ENCODE results near the gene IL22RA2. TPM values are rescaled to one million over a fixed set of nuclear protein-coding genes. Genes with fewer than 3 reads are reported as not detected.
"Not testable (repeated sequence)": the region's sequence is repeated elsewhere in the genome, so short reads cannot be mapped to it uniquely, and the experiment has no call there.

Gene IL22RA2
- total and polyA plus RNA-seq, 3 donors from 2014 or later, result not detected

DNA sequence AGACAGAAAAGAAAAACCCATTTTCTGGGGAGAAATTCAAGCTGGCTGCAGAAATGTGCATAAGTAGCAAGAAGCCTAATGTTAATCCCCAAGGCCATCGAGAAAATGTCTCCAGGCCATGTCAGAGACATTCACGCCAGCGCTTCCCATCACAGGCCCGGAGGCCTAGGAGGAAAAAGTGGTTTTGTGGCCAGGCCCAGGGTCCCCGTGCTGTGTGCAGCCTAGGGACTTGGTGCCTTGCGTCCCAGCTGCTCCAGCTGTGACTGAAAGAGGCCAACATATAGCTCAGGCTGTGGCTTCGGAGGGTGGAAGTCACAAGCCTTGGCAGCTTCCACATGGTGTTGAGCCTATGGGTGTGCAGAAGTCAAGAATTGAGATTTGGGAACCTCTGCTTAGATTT lies 34.8 kb upstream of the IL22RA2 start:
- Histone ChIP-seq H3K36me3 (ENCODE audit: low read depth, missing control alignments) (no peaks in the 10 kb centered on the region), H3K4me1 (peaks cover 3% of the 10 kb centered on the region), H3K27me3 (no peaks in the 10 kb centered on the region), H3K9me3 (no peaks in the 10 kb centered on the region), H3K4me3 (no peak overlapping the region), H3K27ac (no peak overlapping the region)
- no peak for DNase-seq
- intact Hi-C loops (cut with DNase I; ENCODE audit: low total_unique reads), result no loop called here
- WGBS, 2 donors, result 96 to 98% methylated on average over 6 to 7 of the region's 7 CpGs
- TF ChIP-seq, protein P1, sequence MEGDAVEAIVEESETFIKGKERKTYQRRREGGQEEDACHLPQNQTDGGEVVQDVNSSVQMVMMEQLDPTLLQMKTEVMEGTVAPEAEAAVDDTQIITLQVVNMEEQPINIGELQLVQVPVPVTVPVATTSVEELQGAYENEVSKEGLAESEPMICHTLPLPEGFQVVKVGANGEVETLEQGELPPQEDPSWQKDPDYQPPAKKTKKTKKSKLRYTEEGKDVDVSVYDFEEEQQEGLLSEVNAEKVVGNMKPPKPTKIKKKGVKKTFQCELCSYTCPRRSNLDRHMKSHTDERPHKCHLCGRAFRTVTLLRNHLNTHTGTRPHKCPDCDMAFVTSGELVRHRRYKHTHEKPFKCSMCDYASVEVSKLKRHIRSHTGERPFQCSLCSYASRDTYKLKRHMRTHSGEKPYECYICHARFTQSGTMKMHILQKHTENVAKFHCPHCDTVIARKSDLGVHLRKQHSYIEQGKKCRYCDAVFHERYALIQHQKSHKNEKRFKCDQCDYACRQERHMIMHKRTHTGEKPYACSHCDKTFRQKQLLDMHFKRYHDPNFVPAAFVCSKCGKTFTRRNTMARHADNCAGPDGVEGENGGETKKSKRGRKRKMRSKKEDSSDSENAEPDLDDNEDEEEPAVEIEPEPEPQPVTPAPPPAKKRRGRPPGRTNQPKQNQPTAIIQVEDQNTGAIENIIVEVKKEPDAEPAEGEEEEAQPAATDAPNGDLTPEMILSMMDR (IDR thresholded peaks at IDR 0.05), result no peak
- no peak for TF ChIP-seq POLR2A (IDR thresholded peaks at IDR 0.05)

GRCh38 chr6:137207457-137207856 lies 34.0 kb upstream of the IL22RA2 start:
- H3K27me3 ChIP-seq; H3K36me3 ChIP-seq (ENCODE audit: low read depth, missing control alignments); intact Hi-C loops (cut with DNase I; ENCODE audit: low total_unique reads); H3K4me3 ChIP-seq; DNase-seq; H3K9me3 ChIP-seq; H3K27ac ChIP-seq; H3K4me1 ChIP-seq: not testable (repeated sequence)
- 83 to 91% methylated on average over 3 of the region's 3 CpGs for WGBS, 2 donors

DNA sequence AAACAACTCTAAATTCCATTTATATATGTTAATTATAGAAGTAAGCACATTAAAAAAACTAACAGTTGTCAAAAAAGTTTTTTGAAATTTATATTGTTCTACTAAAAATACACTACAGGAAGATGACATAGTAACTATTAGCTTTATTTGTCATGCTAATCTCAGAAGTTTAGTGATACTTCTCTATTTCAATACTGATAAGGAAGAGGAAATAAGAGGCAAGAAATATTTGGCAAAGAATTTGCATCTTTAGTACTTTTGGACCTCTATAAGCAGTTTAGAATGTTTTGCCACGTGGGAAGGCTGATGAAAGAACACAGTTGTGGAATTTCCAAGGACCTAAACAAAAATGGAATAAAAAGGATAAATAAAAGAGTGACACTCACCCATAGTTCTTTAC lies 33.1 kb upstream of the IL22RA2 start:
- Histone ChIP-seq H3K4me3 (no peak overlapping the region), H3K27me3 (no peaks in the 10 kb centered on the region), H3K27ac (no peak overlapping the region), H3K36me3 (ENCODE audit: low read depth, missing control alignments) (no peaks in the 10 kb centered on the region), H3K9me3 (no peaks in the 10 kb centered on the region), H3K4me1 (no peaks in the 10 kb centered on the region)
- no peak for DNase-seq
- 39 to 50% methylated on average over 1 of the region's 1 CpG for WGBS, 2 donors
- intact Hi-C loops (cut with DNase I; ENCODE audit: low total_unique reads), result no loop called here
- TF ChIP-seq POLR2A (IDR thresholded peaks at IDR 0.05), result no peak
- TF ChIP-seq, protein P1 (IDR thresholded peaks at IDR 0.05), result no peak

- H3K27ac ChIP-seq, result no peak overlapping the region
- H3K36me3 ChIP-seq (ENCODE audit: low read depth, missing control alignments), result no peaks in the 10 kb centered on the region
- H3K4me3 ChIP-seq, result no peak overlapping the region
- DNase-seq, result no peak
- intact Hi-C loops (cut with DNase I; ENCODE audit: low total_unique reads), result no loop called here
- TF ChIP-seq, protein P1 (IDR thresholded peaks at IDR 0.05), result no peak
- H3K27me3 ChIP-seq, result no peaks in the 10 kb centered on the region
- 94 to 98% methylated on average over 2 of the region's 2 CpGs for WGBS, 2 donors
- H3K9me3 ChIP-seq, result no peaks in the 10 kb centered on the region
- no peaks in the 10 kb centered on the region for H3K4me1 ChIP-seq
Measured at GRCh38 chr6:137203256-137203655, 29.8 kb upstream of the IL22RA2 start.

GRCh38 chr6:137202078-137202477 lies 28.6 kb upstream of the IL22RA2 start:
- DNase-seq, result no peak
- no peaks in the 10 kb centered on the region for H3K9me3 ChIP-seq
- intact Hi-C loops (cut with DNase I; ENCODE audit: low total_unique reads), result no loop called here
- H3K36me3 ChIP-seq (ENCODE audit: low read depth, missing control alignments), result no peaks in the 10 kb centered on the region
- H3K4me3 ChIP-seq, result no peak overlapping the region
- 88 to 90% methylated on average over 6 of the region's 6 CpGs for WGBS, 2 donors
- no peak for TF ChIP-seq POLR2A (IDR thresholded peaks at IDR 0.05)
- TF ChIP-seq, protein P1 (IDR thresholded peaks at IDR 0.05), result no peak
- H3K27ac ChIP-seq, result no peak overlapping the region
- H3K27me3 ChIP-seq, result no peaks in the 10 kb centered on the region
- H3K4me1 ChIP-seq, result no peaks in the 10 kb centered on the region

Data from testis (tissue), 3 donors.